ENCODE data around the gene SSTR3.

SSTR3 gene

DNA sequence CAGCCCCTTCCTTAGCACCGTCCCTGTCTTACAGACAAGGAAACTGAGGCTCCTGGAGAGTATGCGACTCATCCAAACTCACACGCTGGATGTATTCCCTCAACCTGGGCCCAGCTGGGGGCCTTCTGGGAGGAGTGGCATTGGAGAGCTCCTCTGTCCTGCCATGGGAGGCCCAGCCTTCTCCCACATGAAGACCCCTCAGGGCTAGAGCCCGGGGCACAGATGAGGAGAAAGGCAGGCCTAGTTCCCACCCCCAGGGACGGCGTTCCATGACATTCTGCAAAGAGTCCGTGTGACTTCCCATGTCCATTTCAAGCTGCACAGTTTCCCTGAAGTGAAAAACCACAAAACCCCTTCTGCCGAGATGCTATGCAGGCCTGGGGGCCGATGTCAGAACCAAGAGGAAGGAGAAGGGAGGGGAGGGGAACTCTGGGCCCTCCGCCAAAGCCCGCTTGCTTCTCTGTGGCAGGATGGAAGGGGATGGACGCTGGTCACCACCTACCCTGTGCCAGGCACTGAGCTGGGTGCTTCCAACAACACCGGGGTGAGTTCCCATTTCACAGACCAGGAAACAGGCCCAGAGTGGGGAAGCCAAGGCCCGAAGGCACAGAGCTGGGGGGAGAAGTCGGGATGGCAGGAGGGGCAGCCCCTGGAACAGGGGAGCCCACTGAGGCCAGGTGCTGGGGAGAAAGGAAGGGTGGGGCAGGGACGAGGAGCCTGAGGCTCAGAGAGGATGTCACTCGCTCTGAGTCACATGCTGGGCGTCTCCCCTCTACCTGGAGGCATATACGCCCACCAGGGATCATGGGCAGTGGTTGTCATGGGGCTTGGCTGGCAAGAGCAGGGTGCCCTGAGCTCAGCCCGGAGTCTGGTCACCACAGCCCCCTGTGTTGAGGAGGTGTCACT lies 16.1 kb upstream of the SSTR3 start:
- no peak for DNase-seq

DNA sequence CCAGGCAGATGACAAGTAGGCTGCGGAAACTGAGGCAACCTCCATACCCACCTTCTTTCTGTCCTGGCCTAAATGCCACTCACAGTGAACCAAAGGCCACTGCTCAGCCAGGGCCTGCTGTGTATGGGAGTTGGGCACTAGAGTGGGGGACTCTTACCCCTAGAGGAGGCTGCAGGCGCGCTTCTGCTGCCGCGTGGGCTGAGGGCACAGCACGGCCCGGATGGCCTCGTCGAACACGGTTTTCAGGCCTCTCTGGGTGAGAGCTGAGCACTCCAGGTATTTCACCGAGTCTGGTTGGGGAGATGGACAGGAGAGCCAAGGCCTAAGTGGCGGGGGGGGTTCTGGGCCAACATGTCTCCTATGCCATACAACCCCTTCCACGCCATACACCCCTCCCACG lies 14.2 kb upstream of the SSTR3 start:
- no peak for DNase-seq

DNA sequence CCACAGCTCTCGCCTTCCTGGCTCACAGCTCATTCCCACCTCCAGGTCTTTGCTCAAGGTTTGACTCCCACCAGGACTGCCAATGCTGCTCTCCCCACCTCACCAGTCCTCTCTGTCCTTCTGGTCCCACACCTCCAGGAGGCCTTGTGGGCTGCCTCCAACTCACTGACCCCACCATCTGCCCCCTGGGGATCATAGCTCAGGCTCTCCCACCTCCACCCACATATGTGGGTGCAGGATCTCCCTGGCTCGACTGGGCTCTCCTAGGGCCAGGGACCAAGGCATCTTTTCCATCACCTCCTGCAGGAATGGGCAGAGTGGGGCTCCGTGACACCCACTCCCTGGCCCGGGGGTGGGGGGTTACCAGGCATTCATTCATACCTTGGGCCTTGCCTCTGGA lies 13.8 kb upstream of the SSTR3 start:
- DNase-seq: no peak

DNA sequence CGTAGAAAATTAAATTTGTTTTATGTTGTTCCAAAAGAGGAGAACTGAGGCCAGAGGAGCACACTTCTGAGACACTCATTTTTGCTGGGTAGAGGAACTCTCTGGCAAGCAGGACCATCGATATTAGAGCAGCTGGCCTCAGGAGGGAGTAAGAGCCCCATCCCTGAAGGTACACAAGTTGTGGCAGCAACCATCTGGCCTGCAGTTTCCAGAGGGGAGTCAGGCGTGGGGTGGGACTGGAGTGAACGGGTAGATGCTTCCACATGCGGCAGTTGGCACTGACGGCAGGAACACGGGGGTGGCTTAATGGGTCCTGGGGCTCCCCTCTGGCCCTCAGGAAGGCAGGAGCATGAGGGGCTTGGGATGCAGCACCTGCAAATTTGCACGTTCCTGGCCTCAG lies 13.2 kb upstream of the SSTR3 start:
- DNase-seq: no peak

DNA sequence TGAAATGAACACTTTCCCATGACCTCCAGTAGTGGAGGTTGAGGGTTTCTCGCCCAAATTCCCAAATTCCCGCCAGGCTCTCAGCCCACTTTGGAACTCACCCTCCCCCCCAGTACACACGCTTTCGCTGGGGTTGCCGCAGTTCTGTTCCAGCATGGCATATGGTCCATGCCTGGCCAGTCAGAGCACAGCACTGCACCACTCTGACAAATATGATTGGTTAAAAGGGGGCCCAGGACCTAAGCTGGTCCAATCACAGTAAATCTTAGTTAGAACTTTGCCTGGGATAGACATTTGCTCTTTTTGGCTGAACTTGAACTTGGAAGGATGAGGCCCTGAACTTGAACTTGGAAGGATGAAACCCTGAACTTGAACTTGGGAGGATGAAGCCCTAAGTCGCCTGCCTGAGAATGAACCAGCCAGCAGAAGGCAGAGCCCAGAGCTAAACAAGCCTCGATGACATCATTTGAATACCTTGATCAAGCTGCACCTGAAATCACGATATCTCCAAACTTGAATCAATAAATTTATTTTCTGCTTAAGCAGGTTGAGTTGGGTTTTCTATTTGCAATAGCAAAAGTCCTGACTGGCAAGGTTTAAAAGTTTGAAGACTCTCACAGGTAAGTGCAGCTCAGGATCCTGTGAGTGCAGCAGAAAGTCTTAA lies 12.6 kb upstream of the SSTR3 start:
- DNase-seq: no peak

DNA sequence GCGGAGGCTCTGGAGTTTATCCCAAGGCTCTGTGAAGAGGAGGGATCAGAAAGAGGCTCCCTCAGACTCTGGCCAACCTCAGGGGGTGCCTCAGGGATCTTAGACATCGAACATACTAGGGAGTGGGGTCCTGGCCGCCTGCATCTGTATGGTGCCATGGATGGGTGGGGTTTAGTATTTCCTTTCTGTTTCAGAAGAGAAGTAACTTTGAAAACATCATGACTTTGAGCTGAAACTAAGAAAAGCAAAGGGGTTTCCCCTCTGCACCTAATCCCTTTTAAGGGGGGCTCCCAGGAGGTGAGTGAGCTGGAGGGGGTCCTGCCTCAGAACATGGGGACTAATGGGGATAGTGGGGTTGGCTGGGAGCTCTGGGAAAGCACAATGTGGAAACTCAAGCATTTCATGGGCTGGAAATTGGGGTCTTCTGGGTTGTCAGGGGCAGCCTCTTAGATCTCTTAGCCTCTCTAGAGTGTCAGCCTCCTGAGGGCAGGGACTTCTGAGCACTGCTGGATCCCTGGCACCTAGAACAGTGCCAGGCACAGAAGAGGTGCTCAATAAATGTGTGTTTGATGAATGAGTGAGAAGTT lies 11.8 kb upstream of the SSTR3 start:
- no peak for DNase-seq

DNA sequence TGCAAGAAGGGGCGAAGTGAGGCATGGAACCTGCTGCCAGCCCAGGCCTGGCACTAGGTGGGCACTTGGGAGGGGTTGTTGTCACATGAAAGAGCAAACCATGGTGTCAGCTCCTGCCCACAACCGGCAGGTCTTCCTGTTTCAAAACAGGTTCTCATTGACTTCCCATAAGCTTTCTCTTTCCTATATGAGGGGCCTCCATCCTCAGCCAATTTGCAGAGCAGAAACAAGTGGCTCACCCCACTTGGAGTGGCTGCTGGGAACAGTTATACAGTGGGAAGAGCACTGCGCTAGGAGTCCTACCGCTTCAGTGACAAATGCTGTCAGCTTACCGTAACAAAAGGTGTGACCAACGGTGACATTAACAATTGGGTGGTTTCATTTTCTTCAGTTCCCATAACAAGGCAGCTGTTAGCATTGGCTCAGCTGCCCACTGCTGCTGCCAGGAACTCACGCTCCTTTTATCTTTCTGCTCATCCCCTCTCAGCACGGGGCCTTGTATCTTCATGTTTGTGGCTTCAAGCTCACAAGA lies 10.2 kb upstream of the SSTR3 start:
- no peak for DNase-seq

DNA sequence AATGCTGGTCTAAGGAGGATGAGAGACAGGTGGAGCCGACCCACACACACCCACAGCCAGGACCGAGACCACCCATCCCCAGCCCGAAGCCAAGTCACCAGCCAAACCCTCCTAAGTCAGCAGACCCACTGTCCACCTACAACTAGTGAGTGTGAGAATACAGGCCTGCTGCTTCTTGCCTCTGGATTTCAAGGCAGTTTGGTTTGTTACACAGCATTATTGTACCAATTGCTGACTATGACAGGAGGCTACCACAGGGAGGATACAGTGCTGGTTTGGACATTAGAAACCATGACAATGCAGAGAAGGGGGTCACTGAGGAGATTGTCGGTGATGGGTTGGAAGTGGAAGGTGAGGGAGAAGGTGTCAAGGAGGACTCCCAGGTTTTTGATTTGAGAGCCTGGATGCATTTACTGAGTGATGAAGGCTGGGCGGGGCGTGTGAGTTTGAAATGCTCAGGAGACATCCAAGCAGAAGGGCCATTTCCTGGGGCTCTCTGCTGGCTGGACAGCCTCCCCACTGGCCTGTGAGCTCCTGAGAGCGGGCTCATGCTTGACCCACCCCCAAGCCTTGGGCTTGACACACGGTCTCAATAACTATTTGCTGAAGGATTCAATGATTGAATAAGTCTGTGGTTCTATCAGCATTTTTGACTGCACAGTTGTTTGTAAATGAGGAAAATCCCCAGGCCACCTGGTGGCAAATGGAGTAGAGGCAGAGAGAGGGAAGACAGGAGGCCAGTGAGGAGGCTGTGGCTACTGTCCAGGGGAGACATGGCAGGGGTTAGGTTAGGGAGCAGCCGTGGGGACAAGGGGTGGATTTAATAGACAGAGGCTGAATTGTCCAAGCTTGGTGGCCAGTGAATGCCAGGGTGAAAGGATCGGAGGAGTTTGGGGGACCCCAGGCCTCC lies 9.4 kb upstream of the SSTR3 start:
- DNase-seq: no peak

DNA sequence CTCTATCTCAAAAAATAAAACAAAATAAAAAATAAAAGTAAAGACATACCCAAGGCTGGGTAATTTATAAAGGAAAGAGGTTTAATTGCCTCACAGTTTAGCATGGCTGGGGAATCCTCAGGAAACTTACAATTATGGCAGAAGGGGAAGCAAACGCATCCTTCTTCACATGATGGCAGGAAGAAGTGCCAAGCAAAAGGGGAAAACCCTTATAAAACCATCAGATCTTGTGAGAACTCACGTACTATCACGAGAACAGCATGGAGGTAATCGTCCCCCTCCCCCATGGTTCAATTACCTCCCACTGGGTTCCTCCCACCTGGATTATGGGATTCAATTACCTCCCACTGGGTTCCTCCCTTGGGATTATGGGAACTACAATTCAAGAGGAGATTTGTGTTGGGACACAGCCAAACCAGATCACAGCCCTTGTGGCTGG lies 8.3 kb upstream of the SSTR3 start:
- no peak for DNase-seq

DNA sequence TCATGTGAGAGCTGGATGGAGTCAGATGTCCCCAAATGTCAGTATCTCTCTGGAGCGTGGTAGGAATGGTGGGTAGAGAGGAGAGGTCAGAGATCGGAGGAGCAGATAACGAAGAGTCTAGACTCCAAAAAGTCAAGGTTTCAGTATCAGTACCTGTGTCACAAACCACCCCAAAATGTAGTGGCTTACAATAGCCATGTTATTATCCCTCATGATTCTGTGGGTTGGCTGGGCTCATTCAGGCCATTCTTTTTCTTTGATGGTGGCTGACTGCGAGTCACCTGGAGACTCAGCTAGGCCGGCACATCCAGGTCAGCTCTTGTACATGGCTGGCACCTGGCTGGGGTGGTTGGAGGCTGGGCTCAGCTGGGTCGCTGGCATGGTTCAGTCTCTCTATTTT lies 7.3 kb upstream of the SSTR3 start:
- no peak for DNase-seq

DNA sequence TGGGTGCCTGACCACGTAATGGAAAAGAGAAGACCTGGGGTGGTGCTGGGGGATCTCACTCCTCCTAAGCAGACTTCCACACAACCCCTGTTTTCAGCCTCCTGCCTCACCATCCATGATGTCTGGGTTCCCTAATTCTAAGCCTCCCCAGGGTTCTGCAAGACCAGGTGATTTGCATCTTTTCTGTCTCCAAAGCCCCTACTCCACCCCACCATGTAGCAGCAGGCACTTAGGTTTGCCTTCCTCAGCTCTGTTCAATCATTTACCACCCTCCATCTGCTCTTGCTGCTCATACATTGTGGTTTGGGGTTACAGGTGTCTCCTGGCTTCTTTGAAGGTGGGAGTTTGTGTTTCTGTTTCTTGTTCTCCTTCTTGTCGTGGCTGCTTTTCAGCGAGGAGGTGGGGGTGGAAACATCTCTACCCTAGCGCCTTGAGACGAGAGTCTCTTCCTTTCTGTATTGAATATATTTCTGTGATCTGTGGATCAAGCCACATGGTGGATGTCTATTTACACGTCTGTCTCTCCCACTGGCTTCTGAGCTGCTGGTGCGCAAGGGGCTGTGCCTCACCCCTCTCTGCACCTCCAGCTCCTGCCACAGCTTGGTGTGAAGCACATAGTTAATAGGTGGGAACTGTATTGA lies 6.6 kb upstream of the SSTR3 start:
- no peak for DNase-seq

DNA sequence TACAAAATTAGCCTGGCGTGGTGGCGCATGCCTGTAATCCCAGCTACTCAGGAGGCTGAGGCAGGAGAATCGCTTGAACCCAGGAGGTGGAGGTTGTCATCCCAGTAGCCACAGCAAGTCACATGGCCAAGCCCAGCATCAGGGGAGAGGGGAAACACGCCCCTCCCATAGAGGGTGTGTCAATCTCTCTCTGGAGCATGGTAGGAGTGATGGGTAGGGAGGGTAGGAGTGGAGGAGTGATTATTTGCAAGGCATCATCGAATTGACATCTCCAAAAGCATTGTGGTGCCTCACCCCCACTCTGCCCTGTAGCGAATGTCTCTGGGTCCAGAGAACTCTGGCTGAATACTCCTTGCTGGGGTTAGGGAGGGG lies 6.1 kb upstream of the SSTR3 start:
- no peak for DNase-seq

DNA sequence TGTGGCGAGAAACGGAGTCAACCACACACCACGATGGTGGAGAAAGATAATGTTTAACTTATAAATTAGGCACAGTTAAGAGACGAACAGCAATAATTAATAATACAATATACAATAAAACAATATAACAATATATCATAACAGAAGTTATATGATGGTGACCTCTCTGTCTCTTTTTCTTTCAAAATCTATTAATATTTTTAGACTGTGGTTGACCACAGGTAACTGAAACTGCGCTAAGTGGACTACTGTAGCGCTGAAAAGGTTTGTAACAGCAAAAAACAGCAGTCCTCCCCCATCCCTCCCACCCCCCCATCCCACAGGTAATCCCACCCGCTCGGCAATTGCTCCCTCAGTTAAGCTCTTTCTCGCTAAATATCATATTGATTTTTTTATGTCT lies 3.6 kb upstream of the SSTR3 start:
- no peak for DNase-seq

DNA sequence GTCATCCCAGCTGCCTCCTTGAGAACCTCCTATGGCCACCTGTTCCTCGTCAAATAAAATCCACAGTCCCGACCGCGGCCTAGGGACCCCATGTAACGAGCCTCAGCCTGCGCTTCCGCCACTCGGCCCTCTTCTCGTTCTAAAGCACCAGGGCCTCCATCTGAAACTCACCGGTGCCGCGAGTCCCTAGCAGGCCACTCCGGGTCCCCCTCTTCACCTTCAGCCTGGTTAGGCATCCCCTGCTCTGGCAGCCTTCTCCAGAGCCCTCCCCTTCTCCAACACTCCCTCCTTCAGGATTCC lies 2.4 kb upstream of the SSTR3 start:
- DNase-seq: no peak

DNA sequence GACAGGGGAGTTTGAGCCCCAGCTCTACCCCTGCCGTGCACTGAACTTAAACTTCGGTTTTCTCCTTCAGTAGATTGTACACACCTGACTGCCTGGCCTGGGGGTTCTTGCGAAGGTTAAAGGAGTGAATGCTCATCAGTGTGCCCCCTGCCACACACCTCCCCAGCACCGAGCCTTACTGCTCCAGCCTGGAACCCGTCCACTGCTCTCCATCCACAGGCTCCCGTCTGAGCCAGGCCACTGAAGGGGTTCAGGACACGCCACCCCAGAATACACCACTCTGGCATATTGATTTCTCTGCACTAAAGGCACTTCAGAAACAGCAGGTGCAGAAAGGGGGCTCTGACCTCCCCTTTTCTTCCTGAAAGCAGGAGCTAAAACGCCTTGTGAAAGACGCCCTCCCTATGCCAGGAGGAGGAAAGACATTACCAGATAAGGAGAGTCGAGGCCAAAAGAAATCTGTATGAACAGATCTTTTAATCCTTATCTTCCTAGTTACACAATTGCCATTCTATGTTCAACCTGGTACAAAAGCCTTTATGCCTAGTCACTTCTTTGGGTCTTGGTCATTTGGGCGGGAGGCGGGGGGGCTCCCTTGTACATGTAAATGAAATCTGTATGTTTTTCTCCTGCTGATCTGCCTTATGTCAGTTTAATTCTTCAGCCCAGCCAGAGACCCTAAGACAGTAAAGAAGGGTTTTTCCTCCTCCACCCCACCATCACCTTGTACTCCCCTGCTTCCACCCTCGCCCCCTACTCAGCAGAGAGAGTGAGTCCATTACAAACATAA lies 1.9 kb upstream of the SSTR3 start:
- no peak for DNase-seq

DNA sequence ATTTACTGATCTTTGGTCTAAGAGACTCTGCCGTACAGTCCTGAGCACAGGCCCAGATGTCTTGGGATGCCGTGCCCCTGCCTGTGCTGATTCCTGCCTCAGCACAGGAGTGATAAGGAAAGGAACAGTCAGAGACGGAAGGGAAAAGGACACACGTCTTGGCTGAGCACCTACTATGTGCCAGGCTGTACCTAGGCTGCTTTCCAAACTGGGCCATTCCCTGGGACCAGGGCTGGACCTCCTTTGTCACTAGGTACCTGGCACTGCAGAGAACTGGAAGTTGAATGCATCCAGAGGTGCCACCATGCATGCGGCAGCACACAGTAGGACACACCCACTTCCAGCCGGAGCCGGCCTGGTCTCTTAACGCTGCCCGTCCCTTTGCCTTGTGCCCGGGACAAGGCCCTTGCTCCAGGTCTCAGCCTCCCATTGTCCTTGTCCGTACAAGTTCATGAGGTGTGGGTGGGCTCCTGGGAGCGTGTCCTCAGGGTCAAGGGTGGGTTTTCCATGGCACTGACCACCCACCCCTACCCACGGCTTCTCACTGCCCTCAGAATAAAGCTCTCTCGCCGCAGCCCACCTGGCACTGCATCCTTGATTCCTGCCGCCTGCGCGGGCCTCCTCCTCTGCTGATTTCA lies 1.1 kb upstream of the SSTR3 start:
- no peak for DNase-seq

DNA sequence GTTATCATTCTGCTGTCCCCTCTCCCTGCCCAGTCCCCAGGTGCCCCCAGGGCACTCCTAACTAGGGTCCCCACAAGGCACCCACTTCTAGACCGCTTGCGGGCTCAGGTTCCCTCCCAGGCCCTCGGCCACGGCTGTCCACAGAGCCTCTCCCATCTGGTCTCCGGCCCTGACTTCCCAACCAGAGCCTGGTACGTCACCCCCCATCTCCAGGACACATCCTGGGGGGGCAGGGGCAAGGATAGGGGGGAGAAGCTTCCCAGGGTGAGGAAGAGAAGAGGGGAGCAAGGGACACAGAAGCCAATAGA lies 457 bp downstream of the SSTR3 start:
- no peak for DNase-seq

DNA sequence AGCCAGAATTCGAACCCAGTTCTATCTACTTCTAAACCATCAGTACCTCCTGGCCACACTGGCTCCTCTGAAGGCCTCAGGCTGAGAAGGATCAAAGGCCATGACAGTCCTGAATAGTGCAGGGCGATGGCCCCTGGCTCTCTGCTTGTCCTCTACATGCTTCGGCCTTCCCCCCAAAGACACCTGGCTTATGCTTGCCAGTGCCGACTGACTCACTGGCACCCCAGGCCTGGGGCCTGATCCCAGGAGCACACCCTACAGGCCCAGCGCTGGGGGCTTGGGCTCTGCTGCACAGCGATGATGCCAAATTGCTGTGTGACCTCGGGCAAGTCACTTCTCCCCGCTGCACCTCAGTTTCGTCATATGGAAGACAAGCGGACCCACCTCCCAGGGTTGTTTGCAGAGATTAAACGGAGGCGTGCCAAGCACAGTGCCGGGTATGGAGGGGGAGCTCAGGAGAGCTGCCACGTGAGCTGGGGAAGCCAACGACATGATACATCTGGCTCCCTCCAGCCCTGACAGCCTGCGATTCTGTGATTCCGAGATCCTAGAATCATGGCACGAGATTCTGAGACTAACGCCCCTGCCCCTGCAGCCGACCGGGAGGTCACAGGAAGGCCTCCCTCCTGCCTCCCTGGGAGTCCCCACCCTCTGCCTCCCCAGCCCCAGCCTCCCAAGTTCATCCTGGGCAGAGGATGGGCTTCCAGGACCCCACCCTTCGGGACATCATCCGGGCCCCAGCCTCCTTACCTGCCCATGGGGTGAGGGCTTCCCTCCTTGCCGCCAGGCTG lies 1.0 kb downstream of the SSTR3 start:
- no peak for DNase-seq

DNA sequence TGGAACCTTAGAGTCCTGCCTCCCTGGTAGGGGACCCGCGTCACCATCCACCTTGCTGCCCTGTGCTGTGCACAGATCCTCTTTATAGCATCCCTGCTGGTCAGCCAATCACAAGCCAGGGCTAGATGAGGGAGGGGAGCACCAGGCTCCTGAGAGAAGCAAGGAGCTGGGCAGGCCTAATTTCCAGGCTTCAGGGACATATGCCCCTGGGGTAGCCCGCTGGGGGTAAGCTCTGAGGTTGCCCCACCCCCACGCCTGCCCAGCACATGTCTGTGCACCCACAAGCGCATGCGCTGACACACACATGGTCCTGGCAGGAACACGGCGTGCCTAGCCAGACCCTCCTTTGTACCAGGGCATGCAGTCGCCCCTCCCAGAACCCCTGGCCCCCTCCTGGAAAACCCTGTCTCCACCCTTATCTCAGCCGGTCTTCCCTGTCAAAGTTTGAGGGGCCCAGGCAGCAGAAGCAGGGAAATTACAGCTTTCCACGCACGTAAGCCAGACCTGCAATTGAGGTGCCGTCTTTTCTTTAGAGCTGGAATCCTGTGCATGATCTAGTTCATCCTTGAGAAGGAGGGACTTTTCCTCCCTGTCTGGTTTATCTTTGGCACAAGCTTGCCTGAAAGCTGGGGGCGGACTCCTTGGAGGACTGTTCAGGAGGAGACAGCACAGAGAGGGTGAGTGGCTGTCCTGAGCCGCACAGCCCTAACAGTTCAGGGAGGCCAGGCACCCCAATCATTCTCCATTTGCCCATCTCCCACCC lies 2.1 kb downstream of the SSTR3 start:
- DNase-seq: no peak

All from DMS153 (cell line).